Gastroesophageal sphincter (tissue), 4 donors: ENCODE results near the gene TSPAN9. TPM values are rescaled to one million over a fixed set of nuclear protein-coding genes. Genes with fewer than 3 reads are reported as not detected.

ENCODE experiments used
- ATAC-seq: fragments of 150-250 bp; one replicate; pipeline ENCODE4 v1.9.1; 2016; ENCODE audit warnings: mild to moderate bottlenecking, moderate library complexity
- H3K27ac ChIP-seq, 4 donors: fragments of 200-600 bp; sonication (generic) in 3 of 4; 1 replicate in 3 of 4; 2 replicates in 1 of 4; pipeline ENCODE4 v1.5.1; 2016 to 2019
- H3K27me3 ChIP-seq: fragments of 200-600 bp; sonication (generic); one replicate; pipeline ENCODE4 v1.5.1; 2019
- H3K36me3 ChIP-seq, 2 donors: fragments of 200-600 bp; sonication (generic); one replicate each; pipeline ENCODE4 v1.5.1; 2019; ENCODE audit warnings: control low read depth in 1 of 2
- H3K4me1 ChIP-seq, 3 donors: fragments of 200-600 bp; sonication (generic); 1 replicate in 2 of 3; 2 replicates in 1 of 3; pipeline ENCODE4 v1.5.1; 2016 to 2019; ENCODE audit warnings: control low read depth in 2 of 3
- H3K4me3 ChIP-seq, 2 donors: fragments of 200-600 bp; sonication (generic); one replicate each; pipeline ENCODE4 v1.5.1; 2019; ENCODE audit warnings: mild to moderate bottlenecking in 1 of 2, moderate library complexity in 1 of 2
- H3K9me3 ChIP-seq, 3 donors: fragments of 200-600 bp; sonication (generic); one replicate each; pipeline ENCODE4 v1.5.1; 2017 to 2019; ENCODE audit warnings: control low read depth in 2 of 3
- CTCF ChIP-seq, 4 experiments: fragments of 200-600 bp in 2 of 4; fragments of 450-650 bp in 2 of 4; sonication (generic) in 1 of 4; IDR thresholded peaks; one replicate each; pipeline ENCODE4 v1.5.1; 2017 to 2019; ENCODE audit warnings: antibody characterized with exemption in 4 of 4, mild to moderate bottlenecking in 2 of 4, moderate library complexity in 2 of 4
- EP300 ChIP-seq: sonication (generic); formaldehyde crosslinking; IDR thresholded peaks from one replicate; pipeline ENCODE4 v1.6.1; 2017; ENCODE audit warnings: antibody characterized with exemption, mild to moderate bottlenecking
- POLR2A ChIP-seq, 2 donors: fragments of 450-650 bp; IDR thresholded peaks; one replicate each; pipeline ENCODE4 v1.6.1; 2017; ENCODE audit warnings: antibody characterized with exemption in 2 of 2, mild to moderate bottlenecking in 2 of 2, moderate library complexity in 1 of 2
- POLR2AphosphoS5 ChIP-seq: sonication (generic); formaldehyde crosslinking; IDR thresholded peaks from one replicate; pipeline ENCODE4 v1.6.1; 2017; ENCODE audit warnings: antibody characterized with exemption
- WGBS, 2 donors: methylation state at CpG; one replicate each; pipeline ENCODE4 v1.1.5; 2018; ENCODE audit warnings: low coverage in 1 of 2; 5-methylcytosine and 5-hydroxymethylcytosine counted together
- total RNA-seq, 4 donors: library from RNA; depleted of rRNA; stranded (reverse); fragments of >200 nt; gene quantifications; one replicate each; pipeline ENCODE4 v1.1.0, GENCODE V29; 2016

TSPAN9 gene
- total RNA-seq, 4 donors from 2014 or later = 19.5 to 30.2 (median 26.0) TPM

DNA sequence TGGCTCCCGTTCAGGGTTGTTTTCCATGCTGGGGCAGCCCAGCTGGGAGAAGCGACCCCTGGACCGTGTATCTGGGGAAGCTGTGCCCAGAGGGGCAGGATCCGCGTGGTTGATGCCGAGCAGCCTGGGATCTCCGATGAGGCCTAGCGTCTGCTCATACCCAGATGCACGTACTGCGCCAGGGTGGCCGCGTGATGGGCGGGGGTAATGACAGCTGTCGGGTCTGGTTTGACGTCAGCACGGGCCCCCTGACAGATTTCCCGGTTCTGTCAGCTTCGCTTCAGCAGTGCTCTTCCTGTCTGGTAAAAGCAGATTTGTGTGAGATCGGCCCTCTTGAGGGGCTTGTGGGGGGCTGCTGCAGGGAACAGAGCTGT is 147.3 kb downstream of the TSPAN9 start:
- Histone ChIP-seq H3K36me3 (peaks cover 0 to 20% of the 10 kb centered on the region in 2 donors), H3K9me3 (no peaks in the 10 kb centered on the region), H3K27ac (no peak overlapping the region), H3K27me3 (no peaks in the 10 kb centered on the region), H3K4me3 (no peak overlapping the region), H3K4me1 (peaks cover 0 to 16% (median 4%) of the 10 kb centered on the region in 3 donors)
- no peak for ATAC-seq
- 63% methylated on average over 4 of the region's 19 CpGs; no CpG with 5 or more reads in 1 of the 2 donors for WGBS, 2 donors
- TF ChIP-seq POLR2AphosphoS5 (no peak), POLR2A (IDR thresholded peaks at IDR 0.05) (no peak), EP300 (no peak), CTCF (IDR thresholded peaks at IDR 0.05) (no peak)

GRCh38 chr12:3225154-3225795 is 148.1 kb downstream of the TSPAN9 start:
- no peak for ATAC-seq

DNA sequence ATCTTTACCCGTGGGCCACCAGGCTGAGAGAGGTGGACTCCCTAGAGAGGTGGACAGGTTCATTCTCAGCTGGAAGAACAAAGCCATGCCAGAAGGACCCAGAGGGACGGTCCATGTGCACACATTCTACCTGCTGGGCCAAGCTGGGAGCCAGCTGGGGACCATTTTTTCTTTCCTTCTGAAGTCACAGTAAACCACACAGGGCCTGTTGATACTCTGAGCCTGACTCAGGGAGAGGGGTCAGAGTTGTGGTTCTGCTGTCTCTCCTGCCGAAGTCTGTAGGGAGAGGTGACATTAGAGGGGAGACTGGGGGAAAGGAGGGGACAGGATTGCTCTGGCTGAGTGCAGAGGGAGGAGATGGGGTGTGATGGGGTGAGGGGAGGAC is 148.6 kb downstream of the TSPAN9 start:
- Histone ChIP-seq H3K9me3 (no peaks in the 10 kb centered on the region), H3K27me3 (no peaks in the 10 kb centered on the region), H3K4me3 (no peak overlapping the region), H3K36me3 (peaks cover 0 to 20% of the 10 kb centered on the region in 2 donors), H3K4me1 (peaks cover 0 to 3% (median 0%) of the 10 kb centered on the region in 3 donors), H3K27ac (no peak overlapping the region)
- 80% methylated on average over 1 of the region's 3 CpGs; no CpG with 5 or more reads in 1 of the 2 donors for WGBS, 2 donors
- no peak for ATAC-seq
- no peak for TF ChIP-seq EP300
- TF ChIP-seq POLR2AphosphoS5 = no peak
- no peak for TF ChIP-seq CTCF (IDR thresholded peaks at IDR 0.05)
- no peak for TF ChIP-seq POLR2A (IDR thresholded peaks at IDR 0.05)

More at GRCh38 chr12:3225154-3225795, 148.1 kb downstream of the TSPAN9 start:
- no peak overlapping the region for H3K4me3 ChIP-seq
- no peaks in the 10 kb centered on the region for H3K27me3 ChIP-seq
- H3K36me3 ChIP-seq = peaks cover 0 to 20% of the 10 kb centered on the region in 2 donors
- WGBS, 2 donors = 53% methylated on average over 5 of the region's 20 CpGs; no CpG with 5 or more reads in 1 of the 2 donors
- no peaks in the 10 kb centered on the region for H3K9me3 ChIP-seq
- H3K4me1 ChIP-seq = peaks cover 0 to 8% (median 1%) of the 10 kb centered on the region in 3 donors
- no peak for TF ChIP-seq CTCF (IDR thresholded peaks at IDR 0.05)
- H3K27ac ChIP-seq = no peak overlapping the region

GRCh38 chr12:3226264-3226663 is 149.1 kb downstream of the TSPAN9 start:
- Histone ChIP-seq H3K4me1 (no peaks in the 10 kb centered on the region), H3K9me3 (no peaks in the 10 kb centered on the region), H3K36me3 (peaks cover 0 to 21% of the 10 kb centered on the region in 2 donors), H3K27ac (no peak overlapping the region), H3K4me3 (no peak overlapping the region), H3K27me3 (no peaks in the 10 kb centered on the region)
- ATAC-seq = no peak
- no peak for TF ChIP-seq CTCF (IDR thresholded peaks at IDR 0.05)
- no peak for TF ChIP-seq POLR2A (IDR thresholded peaks at IDR 0.05)
- TF ChIP-seq POLR2AphosphoS5 = no peak
- no peak for TF ChIP-seq EP300
- 97 to 100% methylated on average over 2 to 3 of the region's 3 CpGs for WGBS, 2 donors
